ENCODE results near the gene CAGE1. TPM values are rescaled to one million over a fixed set of nuclear protein-coding genes. Genes with fewer than 3 reads are reported as not detected.

CAGE1 gene
- total and polyA plus RNA-seq, 2 experiments from 2014 or later = 0.07 TPM; not detected in 1

- H3K4me3 Mint-ChIP-seq = no peak overlapping the region
- Histone ChIP-seq H3K79me2 (replicated peaks; ENCODE audit: insufficient read depth) (no peaks in the 10 kb centered on the region), H2AFZ (no peak overlapping the region), H3K4me3 (no peak overlapping the region), H3K4me2 (no peak overlapping the region), H3K9me2 (ENCODE audit: insufficient read depth) (no peaks in the 10 kb centered on the region), H3K36me3 (ENCODE audit: insufficient read depth) (no peaks in the 10 kb centered on the region), H3K4me1 (ENCODE audit: insufficient read depth) (no peaks in the 10 kb centered on the region), H3F3A (replicated peaks; ENCODE audit: low read depth) (no peaks in the 10 kb centered on the region), H3K27ac (ENCODE audit: low read depth) (no peak overlapping the region), H3K27me3 (ENCODE audit: insufficient read depth) (no peaks in the 10 kb centered on the region), H4K20me1 (replicated peaks; ENCODE audit: insufficient read depth) (no peaks in the 10 kb centered on the region)
- TF ChIP-seq CTCF (conservative IDR thresholded peaks at IDR 0.05; ENCODE audit: low read depth in 2 of 2) (no peak), CREB1 (CRISPR knock-in tag; IDR thresholded peaks at IDR 0.05; ENCODE audit: low read depth) (no peak), ZNF331 (CRISPR knock-in tag; IDR thresholded peaks at IDR 0.05; ENCODE audit: low read depth) (no peak), EZH2 (IDR thresholded peaks at IDR 0.05; ENCODE audit: low read depth, unreplicated experiment) (no peak), STAT1 (IDR thresholded peaks at IDR 0.05; ENCODE audit: unreplicated experiment) (no peak)
- TF ChIP-seq, protein P1, sequence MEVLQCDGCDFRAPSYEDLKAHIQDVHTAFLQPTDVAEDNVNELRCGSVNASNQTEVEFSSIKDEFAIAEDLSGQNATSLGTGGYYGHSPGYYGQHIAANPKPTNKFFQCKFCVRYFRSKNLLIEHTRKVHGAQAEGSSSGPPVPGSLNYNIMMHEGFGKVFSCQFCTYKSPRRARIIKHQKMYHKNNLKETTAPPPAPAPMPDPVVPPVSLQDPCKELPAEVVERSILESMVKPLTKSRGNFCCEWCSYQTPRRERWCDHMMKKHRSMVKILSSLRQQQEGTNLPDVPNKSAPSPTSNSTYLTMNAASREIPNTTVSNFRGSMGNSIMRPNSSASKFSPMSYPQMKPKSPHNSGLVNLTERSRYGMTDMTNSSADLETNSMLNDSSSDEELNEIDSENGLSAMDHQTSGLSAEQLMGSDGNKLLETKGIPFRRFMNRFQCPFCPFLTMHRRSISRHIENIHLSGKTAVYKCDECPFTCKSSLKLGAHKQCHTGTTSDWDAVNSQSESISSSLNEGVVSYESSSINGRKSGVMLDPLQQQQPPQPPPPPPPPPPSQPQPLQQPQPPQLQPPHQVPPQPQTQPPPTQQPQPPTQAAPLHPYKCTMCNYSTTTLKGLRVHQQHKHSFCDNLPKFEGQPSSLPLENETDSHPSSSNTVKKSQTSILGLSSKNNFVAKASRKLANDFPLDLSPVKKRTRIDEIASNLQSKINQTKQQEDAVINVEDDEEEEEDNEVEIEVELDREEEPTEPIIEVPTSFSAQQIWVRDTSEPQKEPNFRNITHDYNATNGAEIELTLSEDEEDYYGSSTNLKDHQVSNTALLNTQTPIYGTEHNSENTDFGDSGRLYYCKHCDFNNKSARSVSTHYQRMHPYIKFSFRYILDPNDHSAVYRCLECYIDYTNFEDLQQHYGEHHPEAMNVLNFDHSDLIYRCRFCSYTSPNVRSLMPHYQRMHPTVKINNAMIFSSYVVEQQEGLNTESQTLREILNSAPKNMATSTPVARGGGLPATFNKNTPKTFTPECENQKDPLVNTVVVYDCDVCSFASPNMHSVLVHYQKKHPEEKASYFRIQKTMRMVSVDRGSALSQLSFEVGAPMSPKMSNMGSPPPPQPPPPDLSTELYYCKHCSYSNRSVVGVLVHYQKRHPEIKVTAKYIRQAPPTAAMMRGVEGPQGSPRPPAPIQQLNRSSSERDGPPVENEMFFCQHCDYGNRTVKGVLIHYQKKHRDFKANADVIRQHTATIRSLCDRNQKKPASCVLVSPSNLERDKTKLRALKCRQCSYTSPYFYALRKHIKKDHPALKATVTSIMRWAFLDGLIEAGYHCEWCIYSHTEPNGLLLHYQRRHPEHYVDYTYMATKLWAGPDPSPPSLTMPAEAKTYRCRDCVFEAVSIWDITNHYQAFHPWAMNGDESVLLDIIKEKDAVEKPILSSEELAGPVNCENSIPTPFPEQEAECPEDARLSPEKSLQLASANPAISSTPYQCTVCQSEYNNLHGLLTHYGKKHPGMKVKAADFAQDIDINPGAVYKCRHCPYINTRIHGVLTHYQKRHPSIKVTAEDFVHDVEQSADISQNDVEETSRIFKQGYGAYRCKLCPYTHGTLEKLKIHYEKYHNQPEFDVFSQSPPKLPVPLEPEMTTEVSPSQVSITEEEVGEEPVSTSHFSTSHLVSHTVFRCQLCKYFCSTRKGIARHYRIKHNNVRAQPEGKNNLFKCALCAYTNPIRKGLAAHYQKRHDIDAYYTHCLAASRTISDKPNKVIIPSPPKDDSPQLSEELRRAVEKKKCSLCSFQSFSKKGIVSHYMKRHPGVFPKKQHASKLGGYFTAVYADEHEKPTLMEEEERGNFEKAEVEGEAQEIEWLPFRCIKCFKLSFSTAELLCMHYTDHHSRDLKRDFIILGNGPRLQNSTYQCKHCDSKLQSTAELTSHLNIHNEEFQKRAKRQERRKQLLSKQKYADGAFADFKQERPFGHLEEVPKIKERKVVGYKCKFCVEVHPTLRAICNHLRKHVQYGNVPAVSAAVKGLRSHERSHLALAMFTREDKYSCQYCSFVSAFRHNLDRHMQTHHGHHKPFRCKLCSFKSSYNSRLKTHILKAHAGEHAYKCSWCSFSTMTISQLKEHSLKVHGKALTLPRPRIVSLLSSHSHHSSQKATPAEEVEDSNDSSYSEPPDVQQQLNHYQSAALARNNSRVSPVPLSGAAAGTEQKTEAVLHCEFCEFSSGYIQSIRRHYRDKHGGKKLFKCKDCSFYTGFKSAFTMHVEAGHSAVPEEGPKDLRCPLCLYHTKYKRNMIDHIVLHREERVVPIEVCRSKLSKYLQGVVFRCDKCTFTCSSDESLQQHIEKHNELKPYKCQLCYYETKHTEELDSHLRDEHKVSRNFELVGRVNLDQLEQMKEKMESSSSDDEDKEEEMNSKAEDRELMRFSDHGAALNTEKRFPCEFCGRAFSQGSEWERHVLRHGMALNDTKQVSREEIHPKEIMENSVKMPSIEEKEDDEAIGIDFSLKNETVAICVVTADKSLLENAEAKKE (CRISPR knock-in tag; IDR thresholded peaks at IDR 0.05) = no peak
- TF ChIP-seq, protein P2, sequence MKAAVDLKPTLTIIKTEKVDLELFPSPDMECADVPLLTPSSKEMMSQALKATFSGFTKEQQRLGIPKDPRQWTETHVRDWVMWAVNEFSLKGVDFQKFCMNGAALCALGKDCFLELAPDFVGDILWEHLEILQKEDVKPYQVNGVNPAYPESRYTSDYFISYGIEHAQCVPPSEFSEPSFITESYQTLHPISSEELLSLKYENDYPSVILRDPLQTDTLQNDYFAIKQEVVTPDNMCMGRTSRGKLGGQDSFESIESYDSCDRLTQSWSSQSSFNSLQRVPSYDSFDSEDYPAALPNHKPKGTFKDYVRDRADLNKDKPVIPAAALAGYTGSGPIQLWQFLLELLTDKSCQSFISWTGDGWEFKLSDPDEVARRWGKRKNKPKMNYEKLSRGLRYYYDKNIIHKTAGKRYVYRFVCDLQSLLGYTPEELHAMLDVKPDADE (IDR thresholded peaks at IDR 0.05) = no peak
- no peak for ATAC-seq
- no peak for DNase-seq (ENCODE audit: low spot score)
- H3K27ac Mint-ChIP-seq = no peak overlapping the region
- no peaks in the 10 kb centered on the region for H3K36me3 Mint-ChIP-seq (ENCODE audit: low read depth)
- no peaks in the 10 kb centered on the region for H3K9me3 Mint-ChIP-seq
- H3K4me1 Mint-ChIP-seq = no peaks in the 10 kb centered on the region
- H3K27me3 Mint-ChIP-seq (ENCODE audit: insufficient read depth, low read depth, poor library complexity) = no peaks in the 10 kb centered on the region
These were observed 61.3 kb downstream of the CAGE1 start for GRCh38 chr6:7328243-7328642.
